Left ventricle myocardium inferior (tissue), 1 donor: ENCODE measurements around the gene CLDND1. TPM values are rescaled to one million over a fixed set of nuclear protein-coding genes. Genes with fewer than 3 reads are reported as not detected.

Experiments used
- DNase-seq: peaks from one replicate; pipeline ENCODE4 v3.0.0-alpha.2; 2020
- H3K27ac ChIP-seq: fragments of 200-600 bp; replicated peaks from 2 replicates; pipeline ENCODE4 v1.8.0; 2021
- H3K27me3 ChIP-seq: fragments of 200-600 bp; 2 replicates; pipeline ENCODE4 v1.8.0; 2021; ENCODE audit warnings: low read depth
- H3K36me3 ChIP-seq: fragments of 200-600 bp; 2 replicates; pipeline ENCODE4 v1.8.0; 2021
- H3K4me1 ChIP-seq: fragments of 200-600 bp; 2 replicates; pipeline ENCODE4 v1.8.0; 2021
- H3K4me3 ChIP-seq: fragments of 200-600 bp; 2 replicates; pipeline ENCODE4 v1.8.0; 2021; ENCODE audit warnings: mild to moderate bottlenecking, moderate library complexity
- H3K9me3 ChIP-seq: fragments of 200-600 bp; replicated peaks from 2 replicates; pipeline ENCODE4 v1.8.0; 2021
- intact Hi-C: fragments of 100-400 bp; cut with micrococcal nuclease; formaldehyde crosslinking; loops from one replicate; pipeline ENCODE4 v1.11.0; 2022
- long read RNA-seq: library from polyadenylated mRNA; unstranded; transcript quantifications from one replicate; pipeline ENCODE4 v2.0.0, GENCODE V29; 2021
- total RNA-seq: library from RNA; stranded (reverse); fragmentation: NEBNext Ultra II Directional; extraction: Animal tissue kit (Norgen Biotek cat#: 25700); gene quantifications from one replicate; pipeline ENCODE4 v1.2.1, GENCODE V29; 2021
- TF ChIP-seq, protein P1 (sequence below): fragments of 200-600 bp; IDR thresholded peaks from 2 replicates; pipeline ENCODE4 v1.8.0; 2021; ENCODE audit warnings: antibody characterized with exemption, mild to moderate bottlenecking, borderline replicate concordance
- donor health status: DM: no; HTN: yes; CAD: no; lungs with severe emphysema.

The CLDND1 gene
- total RNA-seq = 69.9 TPM
- long read RNA-seq, transcript CLDND1-223 (4 exons, 642 nt) = minor isoform, 9 of 83 reads
- long read RNA-seq, transcript CLDND1-201 (5 exons, 2,161 nt) = major isoform, 41 of 83 reads
- long read RNA-seq, partial matches to known transcripts = 5 of 83 reads
- long read RNA-seq, other reads (novel, unspliced or antisense) = 16 of 83 reads

DNA sequence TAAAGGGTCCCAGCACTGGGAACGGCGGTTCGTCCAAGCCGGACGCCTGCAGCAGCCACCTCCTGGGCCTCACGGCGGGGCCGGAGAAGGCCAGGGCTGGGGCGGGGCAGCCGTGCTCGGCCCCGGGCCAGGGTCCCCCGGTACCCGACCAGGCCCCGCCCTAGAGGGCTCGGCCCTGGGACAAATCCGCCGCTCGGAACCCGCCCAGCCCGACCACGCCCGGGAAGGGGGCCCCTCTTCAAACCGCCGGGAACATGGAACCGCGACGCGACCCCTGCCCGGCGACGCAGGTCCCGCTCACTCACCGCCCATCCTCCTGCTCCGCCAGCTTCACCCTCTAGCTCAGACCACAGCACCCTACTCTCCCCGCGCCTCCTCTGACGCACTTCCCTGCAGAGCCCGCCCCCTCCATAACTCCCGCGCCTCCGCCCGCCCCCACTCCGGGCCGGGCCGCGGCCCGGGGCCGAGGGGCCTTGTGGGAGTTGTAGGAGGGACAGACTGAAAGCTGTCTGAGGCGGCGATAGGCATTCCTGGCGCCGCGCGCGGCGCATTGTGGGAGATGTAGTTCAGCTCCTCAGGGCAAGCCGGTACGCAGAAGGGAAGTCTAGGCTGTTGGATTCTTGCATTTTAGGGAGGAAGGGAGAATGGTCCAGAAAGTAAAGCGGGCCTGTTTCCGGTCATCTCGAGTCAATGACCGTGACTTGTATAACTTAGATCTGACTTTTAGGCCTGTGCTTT, at the start of gene CLDND1:
CLDND1 (minus strand) TSS at position 359 of the 738 bp plus-strand sequence. CDS start 1,478 bp downstream, outside the sequence.
- TF ChIP-seq, protein P1, sequence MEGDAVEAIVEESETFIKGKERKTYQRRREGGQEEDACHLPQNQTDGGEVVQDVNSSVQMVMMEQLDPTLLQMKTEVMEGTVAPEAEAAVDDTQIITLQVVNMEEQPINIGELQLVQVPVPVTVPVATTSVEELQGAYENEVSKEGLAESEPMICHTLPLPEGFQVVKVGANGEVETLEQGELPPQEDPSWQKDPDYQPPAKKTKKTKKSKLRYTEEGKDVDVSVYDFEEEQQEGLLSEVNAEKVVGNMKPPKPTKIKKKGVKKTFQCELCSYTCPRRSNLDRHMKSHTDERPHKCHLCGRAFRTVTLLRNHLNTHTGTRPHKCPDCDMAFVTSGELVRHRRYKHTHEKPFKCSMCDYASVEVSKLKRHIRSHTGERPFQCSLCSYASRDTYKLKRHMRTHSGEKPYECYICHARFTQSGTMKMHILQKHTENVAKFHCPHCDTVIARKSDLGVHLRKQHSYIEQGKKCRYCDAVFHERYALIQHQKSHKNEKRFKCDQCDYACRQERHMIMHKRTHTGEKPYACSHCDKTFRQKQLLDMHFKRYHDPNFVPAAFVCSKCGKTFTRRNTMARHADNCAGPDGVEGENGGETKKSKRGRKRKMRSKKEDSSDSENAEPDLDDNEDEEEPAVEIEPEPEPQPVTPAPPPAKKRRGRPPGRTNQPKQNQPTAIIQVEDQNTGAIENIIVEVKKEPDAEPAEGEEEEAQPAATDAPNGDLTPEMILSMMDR = no peak
- peak; percentile 98 for DNase-seq

DNA sequence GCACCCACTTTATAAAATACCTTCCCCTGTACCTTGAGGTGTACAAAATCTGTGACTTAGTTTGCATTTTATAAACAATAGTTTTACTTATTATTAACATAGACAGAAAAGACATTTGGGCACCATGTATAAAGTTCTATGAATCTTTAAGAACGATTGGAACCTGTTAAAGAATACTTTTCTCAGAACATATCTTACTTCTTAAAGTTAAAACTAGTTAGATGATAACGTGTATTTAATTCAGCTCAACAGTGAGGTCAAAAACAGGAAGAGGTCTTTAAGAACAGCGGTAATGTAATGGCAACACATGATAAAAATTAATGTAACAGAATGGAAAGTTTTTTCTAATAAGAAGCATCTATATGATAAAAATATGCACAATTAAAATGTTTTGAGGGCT, 45.7 kb upstream of the CLDND1 start:
- TF ChIP-seq, protein P1 = no peak

More for the DNA sequence above, at the start of gene CLDND1:
- H3K9me3 ChIP-seq = no peaks in the 10 kb centered on the region
- H3K36me3 ChIP-seq = peaks cover 30% of the 10 kb centered on the region
- H3K27me3 ChIP-seq = no peaks in the 10 kb centered on the region
- peak within 1 kb of the TSS; percentile 89 for H3K4me3 ChIP-seq
- intact Hi-C loops = loop anchor here (5.0 kb wide), 1 partner anchor 70 kb away; the partner anchor contains the start of gene CPOX
- H3K4me1 ChIP-seq = peaks cover 50% of the 10 kb centered on the region
- peak within 1 kb of the TSS; percentile 99 for H3K27ac ChIP-seq

GRCh38 chr3:98567666-98568270, 45.1 kb upstream of the CLDND1 start:
- Histone ChIP-seq H3K9me3 (no peaks in the 10 kb centered on the region), H3K27me3 (no peaks in the 10 kb centered on the region), H3K27ac (no peak overlapping the region), H3K4me1 (no peaks in the 10 kb centered on the region), H3K36me3 (no peaks in the 10 kb centered on the region), H3K4me3 (no peak overlapping the region)
- intact Hi-C loops = no loop called here
- TF ChIP-seq, protein P1 = no peak
- no peak for DNase-seq

More for the DNA sequence above, 45.7 kb upstream of the CLDND1 start:
- H3K4me3 ChIP-seq = no peak overlapping the region
- no peaks in the 10 kb centered on the region for H3K4me1 ChIP-seq
- no peak for DNase-seq
- no peaks in the 10 kb centered on the region for H3K9me3 ChIP-seq
- no peaks in the 10 kb centered on the region for H3K36me3 ChIP-seq
- intact Hi-C loops = no loop called here
- no peaks in the 10 kb centered on the region for H3K27me3 ChIP-seq
- H3K27ac ChIP-seq = no peak overlapping the region

GRCh38 chr3:98565843-98566242, 43.1 kb upstream of the CLDND1 start:
- no peaks in the 10 kb centered on the region for H3K9me3 ChIP-seq
- H3K27ac ChIP-seq = no peak overlapping the region
- DNase-seq = no peak
- H3K36me3 ChIP-seq = no peaks in the 10 kb centered on the region
- no peak overlapping the region for H3K4me3 ChIP-seq
- TF ChIP-seq, protein P1 = no peak
- no peaks in the 10 kb centered on the region for H3K4me1 ChIP-seq
- H3K27me3 ChIP-seq = no peaks in the 10 kb centered on the region
- intact Hi-C loops = no loop called here

DNA sequence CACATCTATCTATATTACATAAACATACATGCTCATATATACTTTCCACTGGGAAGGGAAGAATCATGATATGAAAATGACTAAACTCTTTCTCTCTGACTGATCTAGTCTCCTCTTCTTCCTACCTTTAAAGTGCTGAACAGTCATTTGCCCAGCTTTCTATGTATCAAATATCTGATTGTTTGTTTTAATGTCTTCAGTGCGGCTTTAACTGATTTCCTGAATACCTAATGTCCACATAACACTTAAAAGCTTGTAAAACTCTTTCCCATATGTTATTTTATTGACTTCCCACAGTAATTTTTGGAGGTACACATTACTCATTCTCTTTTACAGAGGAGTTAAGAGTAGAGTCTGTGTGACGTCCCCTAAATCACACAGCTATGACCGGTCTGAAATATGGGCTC, 42.5 kb upstream of the CLDND1 start:
- DNase-seq = no peak
- intact Hi-C loops = no loop called here
- Histone ChIP-seq H3K4me1 (no peaks in the 10 kb centered on the region), H3K27ac (no peak overlapping the region), H3K9me3 (no peaks in the 10 kb centered on the region), H3K36me3 (no peaks in the 10 kb centered on the region), H3K27me3 (no peaks in the 10 kb centered on the region), H3K4me3 (no peak overlapping the region)
- TF ChIP-seq, protein P1 = no peak
